Vagina (tissue), 2 donors: ENCODE measurements around the gene LPAR1.

Experiments used
- CTCF ChIP-seq, 3 experiments: fragments of 450-650 bp in 2 of 3; fragments of 200-600 bp in 1 of 3; sonication (generic) in 1 of 3; IDR thresholded peaks; one replicate each; pipeline ENCODE4 v1.5.1; 2017 to 2019; ENCODE audit warnings: antibody characterized with exemption in 3 of 3, mild to moderate bottlenecking in 2 of 3, moderate library complexity in 2 of 3
- POLR2A ChIP-seq, 2 donors: fragments of 450-650 bp; IDR thresholded peaks; one replicate each; pipeline ENCODE4 v1.6.1; 2017; ENCODE audit warnings: antibody characterized with exemption in 2 of 2, mild to moderate bottlenecking in 2 of 2, moderate library complexity in 2 of 2
- POLR2AphosphoS5 ChIP-seq, 2 donors: sonication (generic); formaldehyde crosslinking; IDR thresholded peaks; one replicate each; pipeline ENCODE4 v1.9.0; 2017; ENCODE audit warnings: antibody characterized with exemption in 2 of 2, mild to moderate bottlenecking in 2 of 2, low read depth in 1 of 2; ENCODE audit not compliant: insufficient read depth in 1 of 2

- TF ChIP-seq POLR2A (IDR thresholded peaks at IDR 0.05): no peak
- TF ChIP-seq CTCF (IDR thresholded peaks at IDR 0.05): no peak
- no peak for TF ChIP-seq POLR2AphosphoS5 (IDR thresholded peaks at IDR 0.05; ENCODE audit: insufficient read depth in 1 of 2, low read depth in 1 of 2)
Observed at GRCh38 chr9:111076042-111076441, 37.8 kb upstream of the LPAR1 start.
